Ascending aorta (tissue), 2 donors: ENCODE data around the gene PRKD1. TPM values are rescaled to one million over a fixed set of nuclear protein-coding genes. Genes with fewer than 3 reads are reported as not detected.

ENCODE experiments used
- DNase-seq, 2 donors: peaks; one replicate each; pipeline ENCODE4 v3.0.0-alpha.2; 2019; ENCODE audit warnings: low spot score in 2 of 2
- H3K27ac ChIP-seq, 2 donors: fragments of 200-600 bp; sonication (generic); one replicate each; pipeline ENCODE4 v1.5.1; 2016 to 2017; ENCODE audit warnings: mild to moderate bottlenecking in 1 of 2
- H3K27me3 ChIP-seq: fragments of 200-600 bp; sonication (generic); one replicate; pipeline ENCODE4 v1.5.1; 2017
- H3K36me3 ChIP-seq, 2 donors: fragments of 200-600 bp; sonication (generic); one replicate each; pipeline ENCODE4 v1.5.1; 2016
- H3K4me1 ChIP-seq, 2 donors: fragments of 200-600 bp; sonication (generic); one replicate each; pipeline ENCODE4 v1.5.1; 2016 to 2017; ENCODE audit warnings: mild to moderate bottlenecking in 1 of 2
- H3K4me3 ChIP-seq, 2 donors: fragments of 200-600 bp; sonication (generic); one replicate each; pipeline ENCODE4 v1.5.1; 2016 to 2017; ENCODE audit warnings: mild to moderate bottlenecking in 1 of 2
- H3K9me3 ChIP-seq, 2 donors: fragments of 200-600 bp; sonication (generic); one replicate each; pipeline ENCODE4 v1.5.1; 2016
- intact Hi-C: fragments of 100-400 bp; cut with DNase I; formaldehyde crosslinking; loops from one replicate; pipeline ENCODE4 v1.15.1; 2023
- total RNA-seq: library from RNA; depleted of rRNA; stranded (reverse); fragments of >200 nt; gene quantifications from one replicate; pipeline ENCODE4 v1.1.0, GENCODE V29; 2016
- TF ChIP-seq, protein P1 (sequence below), 3 experiments: fragments of 200-600 bp in 2 of 3; fragments of 450-650 bp in 1 of 3; sonication (generic) in 2 of 3; IDR thresholded peaks; one replicate each; pipeline ENCODE4 v1.5.1; 2016 to 2019; ENCODE audit warnings: antibody characterized with exemption in 3 of 3, mild to moderate bottlenecking in 1 of 3, moderate library complexity in 1 of 3

PRKD1 gene
- 34.6 TPM for total RNA-seq

GRCh38 chr14:29927376-29928116 lies at the start of gene PRKD1:
Gene PRKD1 (minus strand): TSS chr14:29927847.
- TF ChIP-seq, protein P1, sequence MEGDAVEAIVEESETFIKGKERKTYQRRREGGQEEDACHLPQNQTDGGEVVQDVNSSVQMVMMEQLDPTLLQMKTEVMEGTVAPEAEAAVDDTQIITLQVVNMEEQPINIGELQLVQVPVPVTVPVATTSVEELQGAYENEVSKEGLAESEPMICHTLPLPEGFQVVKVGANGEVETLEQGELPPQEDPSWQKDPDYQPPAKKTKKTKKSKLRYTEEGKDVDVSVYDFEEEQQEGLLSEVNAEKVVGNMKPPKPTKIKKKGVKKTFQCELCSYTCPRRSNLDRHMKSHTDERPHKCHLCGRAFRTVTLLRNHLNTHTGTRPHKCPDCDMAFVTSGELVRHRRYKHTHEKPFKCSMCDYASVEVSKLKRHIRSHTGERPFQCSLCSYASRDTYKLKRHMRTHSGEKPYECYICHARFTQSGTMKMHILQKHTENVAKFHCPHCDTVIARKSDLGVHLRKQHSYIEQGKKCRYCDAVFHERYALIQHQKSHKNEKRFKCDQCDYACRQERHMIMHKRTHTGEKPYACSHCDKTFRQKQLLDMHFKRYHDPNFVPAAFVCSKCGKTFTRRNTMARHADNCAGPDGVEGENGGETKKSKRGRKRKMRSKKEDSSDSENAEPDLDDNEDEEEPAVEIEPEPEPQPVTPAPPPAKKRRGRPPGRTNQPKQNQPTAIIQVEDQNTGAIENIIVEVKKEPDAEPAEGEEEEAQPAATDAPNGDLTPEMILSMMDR (IDR thresholded peaks at IDR 0.05) = peak in 1 of 3 experiments; percentile 19
- peak in 1 of 2 donors; percentile 77 for DNase-seq
- H3K27me3 ChIP-seq = no peaks in the 10 kb centered on the region
- peaks cover 0 to 13% of the 10 kb centered on the region in 2 donors for H3K4me1 ChIP-seq
- peak within 1 kb of the TSS; percentile 79 to 85 for H3K4me3 ChIP-seq
- H3K27ac ChIP-seq = peak within 1 kb of the TSS; percentile 86 to 90
- no peaks in the 10 kb centered on the region for H3K9me3 ChIP-seq
- intact Hi-C loops = loop anchor here (1.0 to 5.0 kb wide), 5 partner anchors 80 to 294 kb away; no protein-coding TSS in a partner anchor
- H3K36me3 ChIP-seq = no peaks in the 10 kb centered on the region

DNA sequence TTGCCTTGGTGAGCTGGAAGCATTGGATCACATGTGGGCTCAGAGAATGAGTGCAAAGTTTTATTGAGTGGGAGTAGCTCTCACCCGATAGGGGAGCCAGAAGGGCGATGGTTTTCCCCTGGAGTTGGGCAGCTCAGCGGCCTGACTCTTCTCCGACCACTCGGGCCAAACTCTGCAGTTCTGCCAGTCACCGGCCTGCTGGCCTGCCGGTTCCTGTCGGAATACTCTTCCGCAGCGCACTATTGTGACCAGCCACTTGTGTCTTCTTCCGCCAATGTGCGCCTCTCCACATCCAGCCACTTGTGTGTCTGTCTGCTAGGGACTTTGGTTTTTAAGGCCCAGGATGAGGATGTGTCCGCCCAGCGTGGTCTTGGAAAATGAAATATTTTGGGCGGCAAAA lies 43.5 kb upstream of the PRKD1 start:
- H3K27ac ChIP-seq = no peak overlapping the region
- no peaks in the 10 kb centered on the region for H3K36me3 ChIP-seq
- TF ChIP-seq, protein P1 (IDR thresholded peaks at IDR 0.05) = no peak

DNA sequence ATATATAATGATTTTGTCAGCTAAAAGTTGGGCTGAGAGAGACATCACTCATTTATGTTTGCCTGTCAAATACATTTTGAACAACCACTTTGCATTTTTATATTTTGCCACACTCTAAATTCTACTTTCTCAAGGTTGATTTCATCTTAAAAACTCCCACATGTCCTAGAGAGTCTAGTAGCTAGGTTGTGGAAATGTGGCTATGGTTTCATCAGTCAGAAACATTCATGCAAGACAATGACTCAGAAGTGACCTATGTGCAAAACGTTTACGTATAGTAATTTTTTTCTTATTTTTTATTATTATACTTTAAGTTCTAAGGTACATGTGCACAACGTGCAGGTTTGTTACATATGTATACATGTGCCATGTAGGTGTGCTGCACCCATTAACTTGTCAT lies 27.4 kb upstream of the PRKD1 start:
- TF ChIP-seq, protein P1 (IDR thresholded peaks at IDR 0.05) = no peak
- Histone ChIP-seq H3K27me3 (no peaks in the 10 kb centered on the region), H3K9me3 (peaks cover 0 to 2% of the 10 kb centered on the region in 2 donors), H3K36me3 (no peaks in the 10 kb centered on the region), H3K27ac (no peak overlapping the region), H3K4me1 (no peaks in the 10 kb centered on the region), H3K4me3 (no peak overlapping the region)
- intact Hi-C loops = no loop called here
- DNase-seq = no peak

More for the DNA sequence above, 43.5 kb upstream of the PRKD1 start:
- peaks cover 0 to under 1% of the 10 kb centered on the region in 2 donors for H3K9me3 ChIP-seq
- intact Hi-C loops = no loop called here
- no peak overlapping the region for H3K4me3 ChIP-seq
- H3K27me3 ChIP-seq = no peaks in the 10 kb centered on the region
- H3K4me1 ChIP-seq = no peaks in the 10 kb centered on the region
- DNase-seq = no peak

GRCh38 chr14:29953501-29953900 lies 25.9 kb upstream of the PRKD1 start:
- Histone ChIP-seq H3K27me3 (no peaks in the 10 kb centered on the region), H3K4me1 (no peaks in the 10 kb centered on the region), H3K36me3 (no peaks in the 10 kb centered on the region), H3K9me3 (peaks cover 0 to 2% of the 10 kb centered on the region in 2 donors), H3K27ac (no peak overlapping the region), H3K4me3 (no peak overlapping the region)
- TF ChIP-seq, protein P1 (IDR thresholded peaks at IDR 0.05) = no peak
- no peak for DNase-seq
- intact Hi-C loops = no loop called here

DNA sequence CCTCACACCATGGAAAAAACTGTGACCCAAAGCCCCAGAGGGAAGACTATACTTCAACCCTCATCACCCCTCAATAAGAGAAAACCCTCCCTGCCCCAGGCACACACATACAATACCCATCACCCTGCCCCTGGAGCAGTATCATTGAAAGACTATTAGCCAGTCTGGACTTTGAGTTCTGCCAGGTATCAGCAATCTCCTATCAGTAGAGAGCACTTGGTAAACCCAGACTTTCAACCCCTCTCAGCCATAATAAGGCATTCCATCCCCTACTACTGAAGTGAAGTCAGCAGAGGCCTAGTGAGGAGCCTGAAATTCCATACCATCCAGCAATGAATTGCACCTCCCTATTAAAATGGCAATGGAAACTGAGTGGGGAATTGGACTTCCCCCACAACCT lies 16.4 kb upstream of the PRKD1 start:
- intact Hi-C loops = no loop called here
- no peak for DNase-seq
- no peaks in the 10 kb centered on the region for H3K36me3 ChIP-seq
- H3K27me3 ChIP-seq = no peaks in the 10 kb centered on the region
- H3K9me3 ChIP-seq = peaks cover 0 to 22% of the 10 kb centered on the region in 2 donors
- no peak overlapping the region for H3K4me3 ChIP-seq
- no peaks in the 10 kb centered on the region for H3K4me1 ChIP-seq
- TF ChIP-seq, protein P1 (IDR thresholded peaks at IDR 0.05) = no peak
- no peak overlapping the region for H3K27ac ChIP-seq
